GM12801 (cell line): ENCODE measurements around the gene MORN4.

ENCODE experiments used
- TF ChIP-seq, protein P1 (sequence below): IDR thresholded peaks from one replicate; pipeline ENCODE4 v1.5.1; 2011; ENCODE audit warnings: control low read depth; ENCODE audit not compliant: insufficient read length; ENCODE audit errors: extremely low read depth

Gene MORN4

DNA sequence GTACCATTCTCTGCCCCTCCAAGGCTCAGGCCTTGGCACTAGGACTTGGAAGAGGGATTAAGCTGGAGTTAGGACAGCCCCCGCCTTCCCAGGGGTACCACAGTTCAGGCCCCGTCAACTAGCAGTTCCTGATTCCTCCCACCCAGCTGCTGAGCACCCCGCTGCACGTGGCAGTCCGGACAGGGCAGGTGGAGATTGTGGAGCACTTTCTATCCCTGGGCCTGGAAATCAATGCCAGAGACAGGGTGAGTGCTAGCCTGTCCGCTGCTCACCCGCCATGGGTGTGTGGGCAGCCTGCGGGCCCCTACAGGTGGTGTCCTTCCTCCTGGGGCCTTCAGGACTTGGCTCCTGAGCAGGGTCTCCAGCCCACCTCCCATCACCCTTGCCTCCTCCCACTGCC lies 51.1 kb downstream of the MORN4 start:
- TF ChIP-seq, protein P1, sequence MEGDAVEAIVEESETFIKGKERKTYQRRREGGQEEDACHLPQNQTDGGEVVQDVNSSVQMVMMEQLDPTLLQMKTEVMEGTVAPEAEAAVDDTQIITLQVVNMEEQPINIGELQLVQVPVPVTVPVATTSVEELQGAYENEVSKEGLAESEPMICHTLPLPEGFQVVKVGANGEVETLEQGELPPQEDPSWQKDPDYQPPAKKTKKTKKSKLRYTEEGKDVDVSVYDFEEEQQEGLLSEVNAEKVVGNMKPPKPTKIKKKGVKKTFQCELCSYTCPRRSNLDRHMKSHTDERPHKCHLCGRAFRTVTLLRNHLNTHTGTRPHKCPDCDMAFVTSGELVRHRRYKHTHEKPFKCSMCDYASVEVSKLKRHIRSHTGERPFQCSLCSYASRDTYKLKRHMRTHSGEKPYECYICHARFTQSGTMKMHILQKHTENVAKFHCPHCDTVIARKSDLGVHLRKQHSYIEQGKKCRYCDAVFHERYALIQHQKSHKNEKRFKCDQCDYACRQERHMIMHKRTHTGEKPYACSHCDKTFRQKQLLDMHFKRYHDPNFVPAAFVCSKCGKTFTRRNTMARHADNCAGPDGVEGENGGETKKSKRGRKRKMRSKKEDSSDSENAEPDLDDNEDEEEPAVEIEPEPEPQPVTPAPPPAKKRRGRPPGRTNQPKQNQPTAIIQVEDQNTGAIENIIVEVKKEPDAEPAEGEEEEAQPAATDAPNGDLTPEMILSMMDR, result no peak

DNA sequence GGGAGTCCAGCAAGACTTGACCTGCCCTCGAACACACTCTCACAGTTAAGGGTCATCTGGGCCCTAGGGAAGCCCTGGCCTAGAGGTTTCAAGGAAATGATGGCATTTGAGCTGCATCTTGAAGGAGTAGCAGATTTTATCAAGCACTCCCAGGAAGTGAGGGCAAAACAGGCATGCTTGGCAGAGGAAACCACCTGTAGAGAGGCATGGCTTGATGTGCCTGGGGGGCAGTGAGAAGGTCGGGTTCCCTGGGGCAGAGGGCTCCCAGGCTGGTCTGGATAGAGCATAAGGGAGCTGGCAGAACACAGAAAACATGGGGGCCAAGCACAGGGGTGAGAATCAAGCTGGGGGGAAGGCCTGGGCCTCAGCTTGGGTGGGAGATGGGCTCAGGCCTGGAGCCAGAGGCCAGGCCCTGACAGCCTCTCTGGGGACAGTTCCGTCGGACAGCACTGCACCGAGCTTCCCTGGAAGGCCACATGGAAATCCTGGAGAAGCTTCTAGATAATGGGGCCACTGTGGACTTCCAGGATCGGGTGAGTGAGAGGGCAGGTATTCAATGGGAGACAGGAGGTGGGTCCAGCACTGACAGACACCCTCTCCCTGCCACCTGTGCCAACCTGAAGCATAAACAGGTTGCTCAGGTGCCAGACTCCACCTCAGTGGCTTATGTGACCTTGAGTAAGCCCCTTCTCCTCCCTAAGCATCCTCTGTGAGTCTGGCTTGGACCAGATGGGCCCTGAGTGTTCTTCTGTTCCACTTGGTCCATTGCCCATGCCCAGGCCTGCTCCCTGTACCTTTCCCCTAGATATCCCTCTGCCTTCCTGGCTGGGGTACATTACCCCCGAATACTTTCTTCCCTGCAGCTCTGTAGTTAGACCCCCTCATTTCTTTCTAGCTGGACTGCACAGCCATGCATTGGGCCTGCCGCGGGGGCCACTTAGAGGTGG lies 52.6 kb downstream of the MORN4 start:
- TF ChIP-seq, protein P1, result no peak

- TF ChIP-seq, protein P1, result no peak
Measured at GRCh38 chr10:97578171-97578844, 55.0 kb downstream of the MORN4 start.

DNA sequence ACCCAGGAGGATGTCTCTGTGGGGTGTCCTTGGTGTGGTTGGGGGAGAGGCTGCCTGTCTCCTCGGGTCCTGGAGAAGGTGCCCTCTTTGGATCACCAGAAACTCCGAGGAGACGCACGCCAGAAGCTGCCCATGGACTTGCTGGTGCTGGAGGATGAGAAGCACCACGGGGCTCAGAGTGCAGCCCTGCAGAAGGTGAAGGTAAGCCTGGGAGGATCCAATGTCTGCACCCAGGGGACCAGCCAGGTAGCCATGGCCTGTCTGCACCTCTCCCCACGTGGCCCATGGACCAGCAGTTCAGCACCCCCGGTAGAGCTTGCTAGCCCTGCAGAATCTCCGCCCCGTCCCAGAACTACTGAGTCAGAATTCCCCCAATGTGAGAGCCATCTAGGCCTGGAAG lies 55.6 kb downstream of the MORN4 start:
- TF ChIP-seq, protein P1, result no peak

GRCh38 chr10:97575127-97575668 lies 58.1 kb downstream of the MORN4 start:
- TF ChIP-seq, protein P1, result no peak

GRCh38 chr10:97574374-97575126 lies 58.8 kb downstream of the MORN4 start:
- TF ChIP-seq, protein P1, result no peak

DNA sequence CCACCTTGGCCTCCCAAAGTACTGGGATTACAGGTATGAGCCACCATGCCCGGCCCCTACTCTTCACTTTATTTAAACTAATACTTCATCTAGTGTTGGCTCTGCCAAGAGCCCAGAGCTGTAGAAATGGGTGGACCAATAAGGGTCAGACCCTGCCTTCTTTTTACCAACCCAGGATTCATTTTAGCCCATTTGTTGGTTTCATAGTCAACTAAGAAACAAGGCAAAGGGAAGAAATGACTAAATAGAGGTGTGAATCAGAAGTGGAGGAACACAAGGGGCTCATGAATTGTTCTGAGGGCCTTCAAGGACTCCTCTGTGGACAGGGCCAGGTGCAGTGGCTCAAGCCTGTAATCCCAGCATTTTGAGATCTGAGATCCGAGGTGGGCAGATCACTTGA lies 59.6 kb downstream of the MORN4 start:
- TF ChIP-seq, protein P1, result no peak
